Hepatocyte (in vitro differentiated cells): Measurements from ENCODE around the gene NEDD9. TPM values are rescaled to one million over a fixed set of nuclear protein-coding genes. Genes with fewer than 3 reads are reported as not detected.

Experiments used
- DNase-seq: peaks from one replicate; pipeline ENCODE4 v3.0.0-alpha.2; 2016; ENCODE audit warnings: low spot score
- H2AFZ ChIP-seq: fragments of 200-600 bp; sonication (generic); 2 replicates; pipeline ENCODE4 v1.6.0; 2016; ENCODE audit warnings: antibody characterized with exemption, mild to moderate bottlenecking
- H3K27ac ChIP-seq: fragments of 200-600 bp; sonication (generic); 2 replicates; pipeline ENCODE4 v1.5.1; 2016; ENCODE audit warnings: mild to moderate bottlenecking
- H3K27me3 ChIP-seq: fragments of 200-600 bp; sonication (generic); 2 replicates; pipeline ENCODE4 v1.6.1; 2016
- H3K36me3 ChIP-seq: fragments of 200-600 bp; sonication (generic); replicated peaks from 2 replicates; pipeline ENCODE4 v1.5.1; 2016; ENCODE audit warnings: low read depth; ENCODE audit not compliant: insufficient read depth
- H3K4me1 ChIP-seq: fragments of 200-600 bp; sonication (generic); 2 replicates; pipeline ENCODE4 v1.5.1; 2016; ENCODE audit warnings: mild to moderate bottlenecking, moderate library complexity; ENCODE audit not compliant: insufficient read depth
- H3K4me2 ChIP-seq: fragments of 200-600 bp; sonication (generic); 2 replicates; pipeline ENCODE4 v1.6.0; 2016
- H3K4me3 ChIP-seq: fragments of 200-600 bp; sonication (generic); 2 replicates; pipeline ENCODE4 v1.5.1; 2016; ENCODE audit warnings: mild to moderate bottlenecking
- H3K79me2 ChIP-seq: fragments of 200-600 bp; sonication (generic); 2 replicates; pipeline ENCODE4 v1.6.0; 2017; ENCODE audit warnings: mild to moderate bottlenecking
- H3K9me2 ChIP-seq: fragments of 200-600 bp; sonication (generic); replicated peaks from 2 replicates; pipeline ENCODE4 v1.6.0; 2017; ENCODE audit warnings: mild to moderate bottlenecking; ENCODE audit not compliant: insufficient read depth
- H3K9me3 ChIP-seq: fragments of 200-600 bp; sonication (generic); 2 replicates; pipeline ENCODE4 v1.5.1; 2016; ENCODE audit warnings: low read depth, mild to moderate bottlenecking
- H4K20me1 ChIP-seq: fragments of 200-600 bp; sonication (generic); 2 replicates; pipeline ENCODE4 v1.6.0; 2016; ENCODE audit warnings: mild to moderate bottlenecking; ENCODE audit not compliant: insufficient read depth, poor library complexity, severe bottlenecking
- EZH2 ChIP-seq: fragments of 200-600 bp; sonication (generic); IDR thresholded peaks from 2 replicates; pipeline ENCODE4 v1.6.1; 2016; ENCODE audit warnings: antibody characterized with exemption, mild to moderate bottlenecking, borderline replicate concordance
- EZH2phosphoT487 ChIP-seq: fragments of 200-600 bp; sonication (generic); IDR thresholded peaks from one replicate; pipeline ENCODE4 v1.6.1; 2018; ENCODE audit warnings: antibody characterized with exemption, mild to moderate bottlenecking, low read depth, moderate library complexity; ENCODE audit not compliant: unreplicated experiment, severe bottlenecking
- WGBS: methylation state at CpG from one replicate; pipeline ENCODE4 v1.1.6; 2016; ENCODE audit warnings: low lambda C conversion rate; ENCODE audit errors: missing lambda C conversion rate; 5-methylcytosine and 5-hydroxymethylcytosine counted together
- polyA plus RNA-seq: library from polyadenylated mRNA; unstranded; fragments of >200 nt; fragmentation: Nextera tagmentation; extraction: Ambion mirVana; gene quantifications from 2 replicates; pipeline ENCODE4 v1.2.1, GENCODE V29; 2016
- total RNA-seq: library from RNA; depleted of rRNA; stranded (reverse); fragments of >200 nt; gene quantifications from 2 replicates; pipeline ENCODE4 v1.2.3, GENCODE V29; 2014
- TF ChIP-seq, protein P1 (sequence below): fragments of 200-600 bp; sonication (generic); IDR thresholded peaks from 2 replicates; pipeline ENCODE4 v1.5.1; 2016; ENCODE audit warnings: antibody characterized with exemption, mild to moderate bottlenecking; ENCODE audit not compliant: poor library complexity

Gene NEDD9
- total and polyA plus RNA-seq, 2 experiments from 2014 or later: 55.1 to 59.3 TPM

DNA sequence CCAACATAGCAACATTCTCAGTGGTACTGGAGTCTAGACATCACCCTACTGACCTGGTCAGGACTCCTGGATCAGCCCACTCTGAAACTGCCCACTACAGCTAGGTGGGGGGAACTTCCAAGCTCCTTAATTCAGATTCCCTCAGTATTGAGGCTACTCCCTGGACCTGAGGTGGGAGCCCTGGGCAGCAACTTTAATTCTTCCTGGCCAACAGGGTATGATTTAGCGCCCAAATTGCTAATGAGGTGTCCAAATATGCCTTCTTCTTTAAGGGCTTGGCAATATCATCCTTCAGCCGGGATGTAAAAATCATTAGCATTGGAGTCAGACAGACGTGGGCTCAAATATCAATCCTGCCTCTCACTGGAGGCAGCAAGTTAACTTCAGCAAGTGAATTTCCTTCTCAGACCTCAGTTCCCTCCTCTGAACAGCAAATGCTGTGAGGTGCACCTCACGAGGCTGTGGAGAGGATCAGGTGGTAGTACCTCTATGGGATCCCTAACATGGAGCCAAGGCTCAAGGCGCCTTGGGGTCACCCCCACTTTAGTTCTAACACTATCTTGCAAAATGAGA lies 27.6 kb downstream of the NEDD9 start:
- Histone ChIP-seq H3K27me3 (no peaks in the 10 kb centered on the region), H3K79me2 (peaks cover 33% of the 10 kb centered on the region), H4K20me1 (no peaks in the 10 kb centered on the region), H3K4me3 (no peak overlapping the region), H2AFZ (no peak overlapping the region), H3K4me1 (peaks cover 32% of the 10 kb centered on the region), H3K9me2 (no peaks in the 10 kb centered on the region), H3K4me2 (no peak overlapping the region), H3K36me3 (no peaks in the 10 kb centered on the region), H3K9me3 (no peaks in the 10 kb centered on the region), H3K27ac (no peak overlapping the region)
- no peak for DNase-seq
- 90% methylated on average over 5 of the region's 5 CpGs for WGBS
- TF ChIP-seq EZH2 (no peak), EZH2phosphoT487 (no peak)
- TF ChIP-seq, protein P1, sequence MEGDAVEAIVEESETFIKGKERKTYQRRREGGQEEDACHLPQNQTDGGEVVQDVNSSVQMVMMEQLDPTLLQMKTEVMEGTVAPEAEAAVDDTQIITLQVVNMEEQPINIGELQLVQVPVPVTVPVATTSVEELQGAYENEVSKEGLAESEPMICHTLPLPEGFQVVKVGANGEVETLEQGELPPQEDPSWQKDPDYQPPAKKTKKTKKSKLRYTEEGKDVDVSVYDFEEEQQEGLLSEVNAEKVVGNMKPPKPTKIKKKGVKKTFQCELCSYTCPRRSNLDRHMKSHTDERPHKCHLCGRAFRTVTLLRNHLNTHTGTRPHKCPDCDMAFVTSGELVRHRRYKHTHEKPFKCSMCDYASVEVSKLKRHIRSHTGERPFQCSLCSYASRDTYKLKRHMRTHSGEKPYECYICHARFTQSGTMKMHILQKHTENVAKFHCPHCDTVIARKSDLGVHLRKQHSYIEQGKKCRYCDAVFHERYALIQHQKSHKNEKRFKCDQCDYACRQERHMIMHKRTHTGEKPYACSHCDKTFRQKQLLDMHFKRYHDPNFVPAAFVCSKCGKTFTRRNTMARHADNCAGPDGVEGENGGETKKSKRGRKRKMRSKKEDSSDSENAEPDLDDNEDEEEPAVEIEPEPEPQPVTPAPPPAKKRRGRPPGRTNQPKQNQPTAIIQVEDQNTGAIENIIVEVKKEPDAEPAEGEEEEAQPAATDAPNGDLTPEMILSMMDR: no peak

DNA sequence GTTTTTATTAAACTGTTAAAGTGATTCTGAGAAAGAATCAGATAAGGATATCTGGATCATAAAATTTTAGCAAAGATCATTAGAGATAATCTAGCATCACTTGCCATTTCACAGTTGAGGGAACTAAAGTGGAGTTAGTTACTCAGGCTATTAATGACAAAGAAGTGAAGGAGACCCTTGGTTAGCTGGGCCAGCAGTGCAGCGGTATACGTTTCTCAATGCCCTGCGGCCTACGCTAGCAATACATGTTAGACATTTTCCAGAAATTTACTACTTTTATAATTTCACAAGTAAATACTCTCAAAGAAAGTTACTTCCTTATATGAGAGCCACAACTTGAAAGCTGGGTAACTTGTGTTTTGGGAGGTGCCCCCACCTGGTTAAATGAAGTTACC lies 28.5 kb downstream of the NEDD9 start:
- Histone ChIP-seq H3K27ac (no peak overlapping the region), H2AFZ (no peak overlapping the region), H4K20me1 (no peaks in the 10 kb centered on the region), H3K9me2 (no peaks in the 10 kb centered on the region), H3K4me2 (no peak overlapping the region), H3K27me3 (no peaks in the 10 kb centered on the region), H3K9me3 (no peaks in the 10 kb centered on the region), H3K36me3 (no peaks in the 10 kb centered on the region), H3K4me3 (no peak overlapping the region), H3K4me1 (peaks cover 32% of the 10 kb centered on the region), H3K79me2 (peaks cover 26% of the 10 kb centered on the region)
- DNase-seq: no peak
- WGBS: 99% methylated on average over 4 of the region's 4 CpGs
- TF ChIP-seq EZH2 (no peak), EZH2phosphoT487 (no peak)
- TF ChIP-seq, protein P1: no peak

DNA sequence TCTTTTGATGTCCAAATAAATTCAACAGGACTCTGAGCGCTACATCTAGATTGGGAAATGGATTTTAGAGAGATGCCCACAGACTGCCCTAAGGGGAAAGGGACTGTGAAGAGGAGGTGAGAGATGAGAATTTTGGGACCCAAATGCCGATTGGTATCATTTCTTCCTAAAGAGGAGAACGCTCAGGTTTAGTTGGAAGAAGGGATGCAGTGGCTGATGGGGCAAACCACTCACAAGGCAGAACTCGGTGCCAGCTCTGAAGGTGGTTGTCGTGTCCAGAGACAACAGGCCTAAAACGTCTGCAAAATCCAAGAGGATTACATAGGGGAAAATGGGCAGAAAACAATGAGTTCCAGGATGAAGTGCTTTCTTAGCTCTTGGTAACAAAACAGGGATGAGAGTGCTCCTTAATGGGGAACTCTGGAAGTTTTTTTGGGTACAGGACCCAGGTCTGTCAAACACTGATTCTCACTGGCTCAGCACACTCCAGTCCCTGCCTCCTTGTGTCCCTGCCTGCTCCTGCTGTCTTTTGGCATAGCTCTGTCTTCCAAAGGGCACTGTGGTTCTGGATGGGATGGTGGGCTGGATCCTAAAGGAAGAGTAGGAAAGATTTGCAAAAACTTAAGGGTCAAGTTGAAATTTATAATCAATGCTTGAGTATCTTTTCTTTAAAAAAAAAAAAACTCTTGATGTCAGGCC lies 29.0 kb downstream of the NEDD9 start:
- DNase-seq: no peak

More for the DNA sequence above, 29.0 kb downstream of the NEDD9 start:
- Histone ChIP-seq H3K9me2 (no peaks in the 10 kb centered on the region), H3K9me3 (no peaks in the 10 kb centered on the region), H4K20me1 (no peaks in the 10 kb centered on the region), H3K4me2 (no peak overlapping the region), H3K36me3 (no peaks in the 10 kb centered on the region), H3K4me1 (peaks cover 32% of the 10 kb centered on the region), H2AFZ (no peak overlapping the region), H3K79me2 (peaks cover 28% of the 10 kb centered on the region), H3K27ac (peak overlapping the region; percentile 75), H3K27me3 (no peaks in the 10 kb centered on the region), H3K4me3 (no peak overlapping the region)
- TF ChIP-seq EZH2phosphoT487 (no peak), EZH2 (no peak)
- TF ChIP-seq, protein P1: no peak
- 88% methylated on average over 6 of the region's 6 CpGs for whole genome bisulfite sequencing
